Esophagus squamous epithelium (tissue), 4 donors: ENCODE measurements around the gene PAOX.

Source experiments
- CTCF ChIP-seq, 6 experiments: fragments of 450-650 bp in 4 of 6; fragments of 200-600 bp in 2 of 6; sonication (generic) in 2 of 6; IDR thresholded peaks; one replicate each; pipeline ENCODE4 v1.5.1; 2016 to 2019; ENCODE audit warnings: antibody characterized with exemption in 6 of 6, mild to moderate bottlenecking in 4 of 6, moderate library complexity in 4 of 6
- POLR2A ChIP-seq, 4 donors: fragments of 450-650 bp; IDR thresholded peaks; one replicate each; pipeline ENCODE4 v1.6.1; 2017; ENCODE audit warnings: antibody characterized with exemption in 4 of 4, mild to moderate bottlenecking in 4 of 4, moderate library complexity in 3 of 4

GRCh38 chr10:133347710-133348517 lies 31.1 kb upstream of the PAOX start:
- TF ChIP-seq CTCF (IDR thresholded peaks at IDR 0.05): no peak
- no peak for TF ChIP-seq POLR2A (IDR thresholded peaks at IDR 0.05)
